Measurements from ENCODE around the gene CYP19A1. TPM values are rescaled to one million over a fixed set of nuclear protein-coding genes. Genes with fewer than 3 reads are reported as not detected.
"Not testable (repeated sequence)": the region's sequence is repeated elsewhere in the genome, so short reads cannot be mapped to it uniquely, and the experiment has no call there.

The CYP19A1 gene
- total RNA-seq, 2 experiments from 2014 or later = not detected

GRCh38 chr15:51288143-51289065, 50.0 kb downstream of the CYP19A1 start:
- Mint-ChIP-seq H3K4me3 (no peak overlapping the region), H3K4me1 (no peaks in the 10 kb centered on the region), H3K27ac (no peak overlapping the region), H3K36me3 (ENCODE audit: low read depth) (no peaks in the 10 kb centered on the region), H3K9me3 (no peaks in the 10 kb centered on the region), H3K27me3 (peaks cover 8% of the 10 kb centered on the region)
- DNase-seq = no peak
- CTCF ChIA-PET = interaction anchor here (1.1 to 1.4 kb wide), 2 partner anchors 125 to 126 kb away, joined by 3 read pairs; no protein-coding TSS in a partner anchor
- POLR2A ChIA-PET = no interaction called here

- DNase-seq = no peak
- Mint-ChIP-seq H3K27ac (no peak overlapping the region), H3K4me1 (peaks cover 5% of the 10 kb centered on the region), H3K4me3 (no peak overlapping the region), H3K27me3 (peaks cover 8% of the 10 kb centered on the region), H3K36me3 (ENCODE audit: low read depth) (no peaks in the 10 kb centered on the region), H3K9me3 (no peaks in the 10 kb centered on the region)
- ChIA-PET POLR2A (no interaction called here), CTCF (interaction anchor here (0.8 to 1.4 kb wide), 2 partner anchors 94 to 125 kb away, joined by 3 read pairs; no protein-coding TSS in a partner anchor)
These were observed 51.6 kb downstream of the CYP19A1 start for GRCh38 chr15:51286816-51287215.

GRCh38 chr15:51285399-51285798, 53.0 kb downstream of the CYP19A1 start:
- no peaks in the 10 kb centered on the region for H3K9me3 Mint-ChIP-seq
- H3K4me1 Mint-ChIP-seq = peaks cover 5% of the 10 kb centered on the region
- no peak for DNase-seq
- H3K27ac Mint-ChIP-seq = no peak overlapping the region
- ChIA-PET CTCF (interaction anchor here (1.4 to 5.8 kb wide), 2 partner anchors 96 to 123 kb away, joined by 4 to 54 read pairs; no protein-coding TSS in a partner anchor), POLR2A (no interaction called here)
- H3K4me3 Mint-ChIP-seq = no peak overlapping the region
- peaks cover 8% of the 10 kb centered on the region for H3K27me3 Mint-ChIP-seq
- H3K36me3 Mint-ChIP-seq (ENCODE audit: low read depth) = no peaks in the 10 kb centered on the region

- Mint-ChIP-seq H3K4me1 (peaks cover 5% of the 10 kb centered on the region), H3K27ac (no peak overlapping the region), H3K27me3 (peaks cover 8% of the 10 kb centered on the region), H3K4me3 (no peak overlapping the region), H3K9me3 (no peaks in the 10 kb centered on the region), H3K36me3 (ENCODE audit: low read depth) (no peaks in the 10 kb centered on the region)
- POLR2A ChIA-PET = no interaction called here
- no peak for DNase-seq
- CTCF ChIA-PET = interaction anchor here (1.4 to 5.8 kb wide), 2 partner anchors 96 to 123 kb away, joined by 4 to 54 read pairs; no protein-coding TSS in a partner anchor
These were observed 53.5 kb downstream of the CYP19A1 start for GRCh38 chr15:51284871-51285270.

GRCh38 chr15:51283026-51283425, 55.4 kb downstream of the CYP19A1 start:
- H3K9me3 Mint-ChIP-seq = no peaks in the 10 kb centered on the region
- H3K4me1 Mint-ChIP-seq = peaks cover 5% of the 10 kb centered on the region
- no peak overlapping the region for H3K4me3 Mint-ChIP-seq
- DNase-seq = no peak
- ChIA-PET CTCF (interaction anchor here (0.6 to 5.8 kb wide), 5 partner anchors 20 to 121 kb away, joined by 3 to 54 read pairs (median 15); no protein-coding TSS in a partner anchor), POLR2A (interaction anchor here (0.9 kb wide), 1 partner anchor 16 kb away, joined by 3 read pairs; no protein-coding TSS in a partner anchor)
- H3K27me3 Mint-ChIP-seq = peaks cover 20% of the 10 kb centered on the region
- no peak overlapping the region for H3K27ac Mint-ChIP-seq
- H3K36me3 Mint-ChIP-seq (ENCODE audit: low read depth) = no peaks in the 10 kb centered on the region

GRCh38 chr15:51282241-51282640, 56.2 kb downstream of the CYP19A1 start:
- peaks cover 20% of the 10 kb centered on the region for H3K27me3 Mint-ChIP-seq
- H3K9me3 Mint-ChIP-seq; H3K27ac Mint-ChIP-seq; H3K36me3 Mint-ChIP-seq (ENCODE audit: low read depth); POLR2A ChIA-PET; H3K4me3 Mint-ChIP-seq; DNase-seq; H3K4me1 Mint-ChIP-seq: not testable (repeated sequence)
- CTCF ChIA-PET = interaction anchor here (1.0 to 5.8 kb wide), 5 partner anchors 16 to 120 kb away, joined by 3 to 54 read pairs (median 15); no protein-coding TSS in a partner anchor

- no peak overlapping the region for H3K27ac Mint-ChIP-seq
- H3K4me3 Mint-ChIP-seq = no peak overlapping the region
- peak; percentile 25 for DNase-seq
- CTCF ChIA-PET = interaction anchor here (1.1 to 5.8 kb wide), 5 partner anchors 12 to 119 kb away, joined by 4 to 54 read pairs (median 5); no protein-coding TSS in a partner anchor
- H3K4me1 Mint-ChIP-seq = peaks cover 5% of the 10 kb centered on the region
- peaks cover 23% of the 10 kb centered on the region for H3K27me3 Mint-ChIP-seq
- no peaks in the 10 kb centered on the region for H3K9me3 Mint-ChIP-seq
- POLR2A ChIA-PET = no interaction called here
- no peaks in the 10 kb centered on the region for H3K36me3 Mint-ChIP-seq (ENCODE audit: low read depth)
These were observed 56.9 kb downstream of the CYP19A1 start for GRCh38 chr15:51281368-51281967.

- ChIA-PET CTCF (interaction anchor here (0.6 to 5.8 kb wide), 5 partner anchors 11 to 119 kb away, joined by 4 to 54 read pairs (median 5); no protein-coding TSS in a partner anchor), POLR2A (no interaction called here)
- Mint-ChIP-seq H3K27ac (no peak overlapping the region), H3K4me1 (peaks cover 5% of the 10 kb centered on the region), H3K9me3 (no peaks in the 10 kb centered on the region), H3K36me3 (ENCODE audit: low read depth) (no peaks in the 10 kb centered on the region), H3K27me3 (peaks cover 25% of the 10 kb centered on the region), H3K4me3 (no peak overlapping the region)
- DNase-seq = no peak
These were observed 57.6 kb downstream of the CYP19A1 start for GRCh38 chr15:51280838-51281237.

GRCh38 chr15:51279391-51279790, 59.0 kb downstream of the CYP19A1 start:
- no peak overlapping the region for H3K4me3 Mint-ChIP-seq
- no peak for DNase-seq
- peaks cover 23% of the 10 kb centered on the region for H3K27me3 Mint-ChIP-seq
- peaks cover 5% of the 10 kb centered on the region for H3K4me1 Mint-ChIP-seq
- ChIA-PET CTCF (no interaction called here), POLR2A (no interaction called here)
- no peaks in the 10 kb centered on the region for H3K36me3 Mint-ChIP-seq (ENCODE audit: low read depth)
- no peaks in the 10 kb centered on the region for H3K9me3 Mint-ChIP-seq
- no peak overlapping the region for H3K27ac Mint-ChIP-seq

GRCh38 chr15:51277101-51277500, 61.3 kb downstream of the CYP19A1 start:
- ChIA-PET CTCF (no interaction called here), POLR2A (no interaction called here)
- H3K9me3 Mint-ChIP-seq = no peaks in the 10 kb centered on the region
- H3K4me1 Mint-ChIP-seq = no peaks in the 10 kb centered on the region
- no peak overlapping the region for H3K27ac Mint-ChIP-seq
- no peak overlapping the region for H3K4me3 Mint-ChIP-seq
- H3K36me3 Mint-ChIP-seq (ENCODE audit: low read depth) = no peaks in the 10 kb centered on the region
- H3K27me3 Mint-ChIP-seq = peaks cover 25% of the 10 kb centered on the region
- no peak for DNase-seq

- no peaks in the 10 kb centered on the region for H3K36me3 Mint-ChIP-seq (ENCODE audit: low read depth)
- no peak overlapping the region for H3K27ac Mint-ChIP-seq
- peaks cover 25% of the 10 kb centered on the region for H3K27me3 Mint-ChIP-seq
- H3K4me1 Mint-ChIP-seq = no peaks in the 10 kb centered on the region
- no peak overlapping the region for H3K4me3 Mint-ChIP-seq
- POLR2A ChIA-PET = no interaction called here
- CTCF ChIA-PET = no interaction called here
- H3K9me3 Mint-ChIP-seq = no peaks in the 10 kb centered on the region
- DNase-seq = peak; percentile 17
These were observed 63.4 kb downstream of the CYP19A1 start for GRCh38 chr15:51274956-51275355.

- POLR2A ChIA-PET = no interaction called here
- H3K27ac Mint-ChIP-seq = no peak overlapping the region
- no peak overlapping the region for H3K4me3 Mint-ChIP-seq
- H3K27me3 Mint-ChIP-seq = peaks cover 33% of the 10 kb centered on the region
- CTCF ChIA-PET = interaction anchor here (1.8 kb wide), 1 partner anchor 10 kb away, joined by 5 read pairs; no protein-coding TSS in a partner anchor
- no peaks in the 10 kb centered on the region for H3K9me3 Mint-ChIP-seq
- no peaks in the 10 kb centered on the region for H3K36me3 Mint-ChIP-seq (ENCODE audit: low read depth)
- peaks cover 1% of the 10 kb centered on the region for H3K4me1 Mint-ChIP-seq
- no peak for DNase-seq
These were observed 67.7 kb downstream of the CYP19A1 start for GRCh38 chr15:51270706-51271105.

- Mint-ChIP-seq H3K27me3 (peaks cover 35% of the 10 kb centered on the region), H3K27ac (no peak overlapping the region), H3K36me3 (ENCODE audit: low read depth) (no peaks in the 10 kb centered on the region), H3K4me3 (no peak overlapping the region), H3K9me3 (no peaks in the 10 kb centered on the region), H3K4me1 (peaks cover 1% of the 10 kb centered on the region)
- DNase-seq = no peak
- ChIA-PET CTCF (interaction anchor here (1.2 to 1.8 kb wide), 2 partner anchors 11 to 39 kb away, joined by 3 to 5 read pairs; no protein-coding TSS in a partner anchor), POLR2A (no interaction called here)
These were observed 68.9 kb downstream of the CYP19A1 start for GRCh38 chr15:51269496-51269895.

Measured in activated CD4-positive, alpha-beta memory T cell treated with anti-CD3 and anti-CD28 coated beads, Interleukin-2, amount 10 ng/mL, durations not matched to agents 7 days and 5 days (primary cell).